ENCODE measurements around the gene MEIOSIN.
"Not testable (repeated sequence)": the region's sequence is repeated elsewhere in the genome, so short reads cannot be mapped to it uniquely, and the experiment has no call there.

MEIOSIN gene

DNA sequence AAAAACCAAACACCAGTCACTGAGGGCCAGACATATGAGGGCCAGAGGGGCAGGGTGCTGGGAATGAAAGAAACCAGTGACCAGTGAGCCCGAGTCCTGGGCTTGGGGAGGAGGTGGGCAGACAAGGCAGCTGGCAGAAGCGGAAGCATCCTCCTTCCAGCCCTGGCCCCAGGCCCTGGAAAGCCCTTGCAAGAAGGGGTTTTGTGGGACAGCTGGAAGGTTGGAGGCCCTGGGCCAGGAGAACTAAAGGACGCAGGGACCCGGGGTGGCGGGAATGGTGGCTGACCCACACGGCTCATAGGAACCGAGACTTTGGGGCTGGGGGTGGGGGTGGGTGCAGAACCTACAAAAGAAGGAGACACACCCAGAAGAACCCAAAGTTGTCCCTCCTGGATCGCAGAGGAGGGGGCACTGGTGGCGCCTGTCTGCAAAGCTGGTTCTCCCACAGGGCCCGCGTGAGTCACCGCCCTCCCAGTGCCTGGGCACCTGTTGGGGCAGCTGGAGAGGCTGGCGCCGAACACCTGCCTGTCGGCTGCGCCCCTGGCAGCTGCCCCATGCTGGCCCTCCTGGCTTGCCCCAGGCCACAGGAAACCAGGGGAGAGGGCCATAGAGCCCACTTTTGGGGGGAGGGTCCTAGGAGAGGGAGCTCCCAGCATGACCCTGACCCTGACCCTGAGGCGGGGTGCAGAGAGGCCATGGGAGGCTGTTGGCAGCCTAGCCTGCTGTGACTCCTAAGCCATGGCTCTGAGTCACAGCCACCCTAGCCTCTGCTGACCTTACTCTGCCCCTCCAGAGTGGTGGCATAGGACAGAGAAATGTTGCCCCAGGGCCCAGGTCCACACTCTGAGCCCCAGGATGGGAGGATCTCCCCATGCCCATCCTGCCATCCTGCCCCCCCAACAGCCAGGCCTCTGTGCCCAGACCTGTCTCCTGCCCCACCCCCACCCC, 48.2 kb downstream of the MEIOSIN start:
- DNase-seq, result peak; percentile 36

DNA sequence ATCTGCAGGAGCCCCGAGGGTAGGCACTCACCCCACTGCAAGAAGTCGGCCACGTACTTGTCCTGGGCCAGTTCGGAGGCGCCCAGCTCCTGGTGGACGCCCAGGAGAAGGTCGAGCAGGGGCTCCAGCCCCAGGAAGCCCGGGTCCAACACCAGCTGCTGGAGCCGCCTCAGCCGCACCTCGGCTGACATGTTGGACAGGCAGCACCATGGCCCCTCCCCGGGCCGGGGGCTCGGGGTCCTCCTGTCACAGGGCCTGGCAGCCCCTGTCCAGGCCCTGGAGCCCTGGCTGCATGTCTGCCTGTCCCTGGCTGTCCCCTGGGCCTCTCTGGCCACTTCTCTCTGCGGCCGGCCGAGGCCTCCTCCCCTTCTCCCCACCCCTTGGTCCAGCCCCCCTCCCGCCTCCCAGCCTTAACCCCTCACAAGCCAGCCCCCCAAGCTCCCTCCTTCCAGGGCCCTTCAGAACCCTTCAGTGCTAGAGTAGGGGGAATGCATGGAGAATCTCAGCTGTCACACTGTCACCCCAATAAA, 49.0 kb downstream of the MEIOSIN start, which contains the start of gene DMPK:
Gene DMPK, minus strand, starts transcription at position 329 of the 530 bp plus-strand sequence. Its CDS starts 138 bp downstream, at position 191.
- no peak for DNase-seq

DNA sequence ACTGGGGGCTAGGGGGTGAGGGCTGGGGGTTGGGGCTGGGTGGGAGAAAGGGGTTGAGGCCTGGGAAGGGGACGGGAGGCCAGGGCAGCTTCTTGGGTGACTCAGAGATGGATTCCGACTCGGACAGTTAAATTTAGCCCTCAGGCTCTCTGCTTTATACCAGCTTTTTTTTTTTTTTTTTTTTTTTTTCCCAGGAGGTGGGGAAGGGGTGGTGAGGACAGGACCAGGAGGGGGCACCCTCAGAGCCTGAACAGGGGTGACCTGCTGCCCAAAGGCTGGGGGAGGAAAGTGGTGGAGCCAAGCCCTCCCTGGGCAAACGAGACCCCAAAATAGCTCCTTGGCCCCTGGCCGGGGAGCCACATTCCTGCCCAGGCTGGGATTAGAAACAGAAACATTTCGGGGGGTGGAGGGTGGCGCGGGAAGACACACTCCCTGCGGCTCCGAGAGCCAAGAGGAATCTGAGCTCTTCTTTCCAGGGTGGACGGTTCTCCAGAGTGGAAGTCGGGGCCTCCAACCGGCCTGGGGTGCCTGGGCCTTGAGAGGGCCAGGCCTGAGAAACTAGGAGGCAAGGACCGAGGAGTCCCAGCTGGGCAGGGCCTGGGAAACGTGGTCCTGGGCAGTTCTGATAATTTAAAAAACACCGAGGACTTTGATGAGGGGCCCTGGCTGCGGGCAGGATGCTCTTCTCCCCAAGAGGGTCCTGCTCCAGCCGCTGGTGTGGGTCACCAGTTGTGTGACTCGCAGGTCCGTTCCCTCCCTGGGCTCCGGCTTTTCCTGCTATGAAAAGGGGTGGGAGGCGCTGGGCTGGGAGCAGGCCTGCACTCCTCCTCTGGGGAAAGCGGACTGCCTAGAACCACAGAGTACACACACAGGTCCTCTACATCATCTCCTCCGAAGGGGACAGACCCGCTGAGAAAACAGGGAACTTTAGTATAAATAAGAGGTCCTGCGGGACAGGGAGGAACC, 49.9 kb downstream of the MEIOSIN start:
- no peak for DNase-seq

DNA sequence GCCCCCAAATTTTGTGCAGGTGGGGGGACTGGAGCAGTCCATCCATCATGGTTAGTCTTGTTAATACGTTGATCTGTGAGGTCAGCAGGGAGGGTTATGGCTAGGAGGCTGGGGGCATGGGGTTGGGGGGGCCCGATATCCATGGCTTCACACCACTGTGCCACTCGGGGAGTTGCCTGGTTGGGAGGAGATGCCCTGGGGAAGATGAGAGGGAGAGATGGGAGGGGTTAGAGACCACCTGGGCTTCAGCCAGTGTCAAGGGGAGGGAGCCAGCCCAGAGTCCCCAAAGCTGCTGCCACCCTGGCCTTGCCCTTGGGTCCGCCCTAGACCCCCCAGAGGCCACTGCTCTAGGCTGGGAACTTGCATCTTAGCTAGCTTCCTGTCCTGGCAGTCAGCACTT, 50.9 kb downstream of the MEIOSIN start:
- DNase-seq, result no peak

GRCh38 chr19:45785097-45785496, 51.9 kb downstream of the MEIOSIN start:
- DNase-seq, result peak; percentile 15

DNA sequence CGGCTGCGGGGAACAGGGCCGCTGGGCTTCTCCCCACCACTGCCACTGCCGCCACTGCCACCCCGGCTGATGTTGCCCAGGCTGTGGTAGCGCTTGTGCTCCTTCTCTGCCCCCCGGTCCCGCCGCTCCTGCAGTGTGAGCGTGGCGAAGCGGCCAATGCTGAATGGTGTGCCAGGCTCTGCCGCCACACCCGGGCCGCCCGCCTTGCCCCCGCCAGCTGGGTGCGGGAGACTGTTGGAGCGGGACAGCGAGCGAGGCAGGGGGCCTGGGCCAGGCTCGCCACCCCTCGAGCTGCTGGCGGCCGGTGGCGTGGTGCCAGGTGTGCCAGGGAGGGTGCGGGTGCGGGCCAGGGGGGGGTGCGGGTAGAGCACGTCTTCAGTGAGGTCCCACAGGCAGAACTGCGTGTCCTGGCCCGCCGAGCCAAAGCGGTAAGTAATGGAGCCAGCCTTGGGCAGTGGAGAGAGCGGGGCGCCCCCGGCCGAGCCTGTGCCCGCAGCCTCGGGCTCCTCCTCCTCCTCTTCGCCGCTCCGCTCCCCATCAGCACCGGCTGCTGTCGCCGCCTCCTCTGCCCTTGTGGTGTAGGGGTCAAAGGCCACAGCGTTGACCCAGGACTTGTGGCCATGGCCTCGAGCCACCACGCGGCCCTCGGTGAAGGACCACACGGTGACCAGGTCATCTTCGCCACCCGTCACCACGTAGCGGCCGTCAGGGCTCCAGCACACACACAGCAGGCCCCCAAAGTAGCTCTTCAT, 52.7 kb downstream of the MEIOSIN start:
- DNase-seq, result no peak

DNA sequence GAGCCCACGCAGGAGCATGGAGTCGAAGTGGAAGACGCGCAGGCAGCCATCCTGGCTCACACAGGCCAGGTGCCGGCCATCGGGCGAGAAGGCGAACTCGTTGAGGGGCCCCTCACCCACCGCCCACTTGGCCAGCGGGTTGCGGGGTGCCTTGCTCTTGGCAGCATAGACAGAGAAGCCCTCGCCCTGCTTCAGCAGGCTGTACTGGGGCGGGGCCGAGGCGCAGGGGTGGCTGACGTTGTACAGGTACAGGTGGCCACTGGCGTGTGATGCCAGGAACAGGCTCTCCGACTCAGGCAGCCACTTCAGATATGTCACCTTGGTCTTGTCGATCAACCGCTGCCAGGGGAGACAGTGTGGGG, 53.3 kb downstream of the MEIOSIN start:
- DNase-seq, result no peak

DNA sequence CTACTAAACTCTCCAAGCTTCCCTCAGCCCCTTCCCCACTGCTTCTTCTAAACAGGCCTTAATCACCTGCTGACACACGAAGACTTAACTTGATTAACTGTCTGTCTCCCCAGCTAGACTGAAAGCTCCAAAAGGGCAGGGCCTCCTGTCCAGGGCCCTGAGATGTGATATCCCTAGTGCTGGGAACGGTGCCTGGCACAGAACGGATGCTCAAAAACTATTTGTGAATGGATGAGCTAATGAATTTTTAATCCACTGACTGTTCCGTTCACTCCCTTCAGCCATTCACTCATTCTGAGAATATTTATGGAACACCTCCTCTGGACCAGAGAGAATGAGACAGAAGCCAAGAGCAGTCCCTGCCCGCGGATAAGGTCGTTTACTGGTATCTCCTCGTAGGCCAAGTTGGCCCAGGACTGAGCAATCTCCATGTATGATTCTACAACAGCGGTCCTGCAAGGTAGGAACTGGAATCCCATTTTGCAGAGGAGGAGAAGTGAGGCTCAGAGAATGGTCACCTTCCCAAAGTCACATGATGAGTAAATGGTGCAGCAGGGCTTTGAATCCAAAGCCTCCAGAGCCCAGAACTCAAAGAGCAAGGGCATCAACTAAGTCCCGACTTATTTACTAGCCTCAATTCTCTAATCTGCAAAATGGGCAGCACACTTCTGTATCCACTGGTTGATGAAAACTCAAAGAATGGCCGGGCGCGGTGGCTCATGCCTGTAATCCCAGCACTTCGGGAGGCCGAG, 56.0 kb downstream of the MEIOSIN start:
- DNase-seq, result no peak

DNA sequence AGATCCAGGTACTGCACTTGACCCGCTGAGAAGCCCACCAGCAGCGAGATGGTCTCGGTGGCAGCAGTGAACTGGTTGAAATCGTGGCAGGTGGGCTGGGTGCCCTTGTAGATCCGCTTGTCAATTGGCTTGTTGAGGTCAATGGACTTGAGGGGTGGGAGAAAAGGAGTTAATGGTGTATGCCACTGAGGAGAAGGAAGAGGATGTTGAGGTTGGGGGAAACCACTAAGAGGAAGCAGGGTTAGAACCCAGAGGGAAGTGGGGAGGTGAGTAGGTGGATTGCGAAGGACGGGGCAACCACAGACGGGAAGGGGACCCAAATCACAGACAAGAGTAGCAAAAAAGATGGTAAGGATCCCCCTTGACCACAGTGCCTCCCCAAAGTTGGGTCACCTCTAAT, 57.7 kb downstream of the MEIOSIN start:
- no peak for DNase-seq

DNA sequence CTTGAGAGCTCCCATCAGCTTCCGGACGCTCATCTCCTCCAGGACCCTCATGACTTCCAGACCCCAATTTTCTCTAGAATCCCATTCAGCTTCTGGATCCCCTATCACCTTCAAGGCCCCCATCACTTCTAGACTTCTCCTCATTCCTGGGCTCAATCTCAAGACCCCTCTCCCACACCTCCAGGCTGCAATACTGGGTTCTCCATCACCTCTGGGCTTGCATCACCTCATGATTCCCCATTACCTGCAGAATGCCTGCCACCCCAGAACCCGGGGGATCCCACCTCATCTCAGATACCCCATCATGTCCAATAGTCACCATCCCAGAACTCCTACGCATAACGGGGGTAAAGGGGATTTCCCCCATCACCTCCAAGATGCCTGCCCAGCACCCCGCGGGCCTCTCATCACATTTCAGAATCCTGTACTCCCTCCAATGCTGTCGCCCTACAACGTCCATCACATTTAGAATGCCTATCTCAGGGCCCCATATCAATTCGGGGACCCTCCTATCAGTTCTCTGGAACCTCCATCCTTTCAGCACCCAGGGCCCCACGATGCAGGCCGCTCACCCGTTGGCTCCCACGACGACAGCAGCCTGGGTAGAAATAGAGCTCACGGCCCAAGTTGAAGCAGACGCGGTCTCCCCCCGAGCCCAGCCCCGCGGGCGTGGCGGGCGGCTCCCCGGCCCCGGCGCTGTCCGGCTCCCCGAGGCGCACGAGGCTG, 58.7 kb downstream of the MEIOSIN start:
- no peak for DNase-seq

DNA sequence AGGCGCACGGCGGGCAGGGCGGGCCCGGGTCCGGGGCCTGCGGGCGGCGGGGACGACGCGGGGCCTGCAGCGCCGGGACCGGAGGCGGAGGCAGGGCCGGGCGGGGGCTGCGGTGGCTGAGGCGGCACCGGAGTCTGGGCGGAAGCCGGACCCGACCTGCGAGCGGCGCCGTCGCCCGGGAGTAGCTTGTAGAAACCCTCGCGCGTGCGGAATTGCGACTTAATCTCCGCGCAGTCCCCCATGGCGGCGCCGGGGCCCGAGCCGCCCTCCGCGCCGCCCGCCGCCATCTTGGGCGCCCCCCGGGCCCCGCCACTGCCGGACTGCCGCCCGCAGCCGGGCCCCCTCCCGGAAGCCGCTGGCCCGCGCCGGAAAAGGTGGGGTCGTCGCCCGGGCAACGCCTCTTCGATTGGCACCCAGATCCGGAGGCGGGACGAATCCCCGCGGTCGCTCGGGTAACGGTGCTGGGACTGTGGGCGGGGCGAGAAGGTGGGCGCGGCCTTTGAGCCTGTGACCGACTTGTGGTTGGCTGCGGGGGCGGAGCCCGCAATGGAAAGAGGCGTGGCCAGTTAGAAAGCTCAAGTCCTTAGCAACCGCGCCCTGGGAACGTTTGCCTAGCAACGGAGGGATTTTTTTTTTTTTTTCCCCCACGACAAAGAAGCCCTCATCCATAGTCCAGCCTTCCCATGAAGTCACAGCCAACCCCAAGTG, 59.4 kb downstream of the MEIOSIN start, which contains the start of gene DMWD:
Gene DMWD, minus strand, starts transcription at position 376 of the 708 bp plus-strand sequence. Its CDS starts 89 bp downstream, at position 287.
- DNase-seq, result peak; percentile 78

DNA sequence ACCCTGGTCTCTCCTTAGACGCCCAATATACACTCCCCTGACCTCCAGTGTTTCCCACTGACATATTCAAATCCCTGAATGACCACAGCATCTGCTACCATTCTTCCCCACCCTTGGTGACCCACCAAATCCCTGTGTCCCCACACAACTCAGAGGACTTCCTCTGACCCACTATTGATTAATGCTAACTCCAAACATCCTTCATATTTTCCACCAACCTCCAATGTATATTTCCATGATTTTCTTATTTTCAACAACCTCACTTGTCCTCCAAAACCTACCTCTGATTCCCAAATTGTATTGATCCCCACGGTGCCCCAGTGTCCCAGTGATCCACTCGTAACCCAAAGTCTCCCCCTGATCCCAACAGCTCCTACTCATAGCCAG, 59.9 kb downstream of the MEIOSIN start:
- no peak for DNase-seq

GRCh38 chr19:45793876-45794275, 60.6 kb downstream of the MEIOSIN start:
- DNase-seq, result no peak

- DNase-seq, result no peak
These were observed 61.4 kb downstream of the MEIOSIN start for GRCh38 chr19:45794627-45795026.

DNA sequence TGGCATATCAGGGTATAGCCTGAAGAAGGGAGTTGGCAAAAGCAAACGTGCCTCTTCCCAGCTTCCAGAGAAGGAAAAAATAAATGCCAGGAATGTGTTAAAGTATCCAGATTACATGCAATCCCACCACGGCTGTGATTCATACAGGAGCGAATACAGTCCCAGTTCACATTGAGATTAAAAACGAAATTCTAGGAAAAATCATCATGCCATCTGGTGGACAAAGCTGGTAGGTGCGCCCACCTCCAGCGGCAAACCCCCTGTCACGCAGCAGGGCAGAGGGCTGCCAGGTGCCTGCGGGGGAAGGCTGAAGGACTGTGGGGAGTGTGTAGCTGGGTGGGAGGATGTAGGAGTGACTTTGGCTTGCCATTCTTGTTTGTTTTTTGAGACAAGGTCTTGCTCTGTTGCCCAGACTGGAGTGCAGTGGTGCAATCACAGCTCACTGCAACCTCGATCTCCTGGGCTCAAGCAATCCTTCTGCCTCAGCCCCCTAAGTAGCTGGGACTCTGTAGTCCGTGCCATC, 65.8 kb downstream of the MEIOSIN start:
- DNase-seq, result peak; percentile 73

GRCh38 chr19:45799541-45799940, 66.3 kb downstream of the MEIOSIN start:
- DNase-seq, result not testable (repeated sequence)

- DNase-seq, result no peak
These were observed 66.9 kb downstream of the MEIOSIN start for GRCh38 chr19:45800070-45800553.

DNA sequence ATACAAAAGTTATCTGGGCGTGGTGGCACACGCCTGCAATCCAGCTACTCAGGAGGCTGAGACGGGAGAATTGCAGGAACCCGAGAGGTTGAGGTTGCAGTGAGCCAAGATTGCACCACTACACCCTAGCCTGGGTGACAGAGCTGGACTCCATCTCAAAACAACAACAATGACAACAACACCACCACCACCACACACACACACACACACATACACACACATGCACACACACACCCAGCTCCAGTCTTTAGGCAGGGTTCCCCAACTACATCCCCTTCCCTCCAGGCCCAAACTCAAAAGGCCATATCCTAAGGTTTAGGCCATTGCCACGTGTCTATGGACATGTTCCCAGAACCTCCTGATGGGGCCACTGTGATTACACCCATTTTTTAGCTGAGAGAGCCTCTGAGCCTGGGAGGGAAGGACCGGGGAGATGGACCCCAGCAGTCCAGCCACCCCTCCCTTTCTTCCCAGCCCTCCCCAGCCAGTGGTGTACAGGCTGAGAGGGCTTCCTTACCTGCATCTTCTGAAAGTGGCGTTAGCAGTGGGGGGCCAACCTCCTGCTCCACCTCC, 68.5 kb downstream of the MEIOSIN start:
- no peak for DNase-seq
